ENCODE measurements around the gene PCSK5.
"Not testable (repeated sequence)": the region's sequence is repeated elsewhere in the genome, so short reads cannot be mapped to it uniquely, and the experiment has no call there.

DNA sequence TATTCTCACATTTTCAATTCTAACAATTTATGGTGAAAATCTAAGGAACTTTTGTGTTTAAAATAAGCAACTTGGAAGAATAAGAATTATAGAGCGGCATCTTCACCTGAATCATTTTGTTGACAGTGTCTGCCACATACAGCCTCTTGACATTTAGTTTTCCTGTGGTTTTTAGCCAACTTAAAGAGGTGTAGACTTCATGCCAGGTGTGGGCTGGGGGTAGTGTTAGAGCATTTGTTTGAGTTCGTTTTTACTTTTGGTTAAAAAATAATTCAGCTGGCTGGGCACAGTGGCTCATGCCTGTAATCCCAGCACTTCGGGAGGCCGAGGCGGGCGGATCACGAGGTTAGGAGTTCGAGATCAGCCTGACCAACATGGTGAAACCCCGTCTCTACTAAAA is 72.8 kb downstream of the PCSK5 start:
- TF ChIP-seq, protein P1, sequence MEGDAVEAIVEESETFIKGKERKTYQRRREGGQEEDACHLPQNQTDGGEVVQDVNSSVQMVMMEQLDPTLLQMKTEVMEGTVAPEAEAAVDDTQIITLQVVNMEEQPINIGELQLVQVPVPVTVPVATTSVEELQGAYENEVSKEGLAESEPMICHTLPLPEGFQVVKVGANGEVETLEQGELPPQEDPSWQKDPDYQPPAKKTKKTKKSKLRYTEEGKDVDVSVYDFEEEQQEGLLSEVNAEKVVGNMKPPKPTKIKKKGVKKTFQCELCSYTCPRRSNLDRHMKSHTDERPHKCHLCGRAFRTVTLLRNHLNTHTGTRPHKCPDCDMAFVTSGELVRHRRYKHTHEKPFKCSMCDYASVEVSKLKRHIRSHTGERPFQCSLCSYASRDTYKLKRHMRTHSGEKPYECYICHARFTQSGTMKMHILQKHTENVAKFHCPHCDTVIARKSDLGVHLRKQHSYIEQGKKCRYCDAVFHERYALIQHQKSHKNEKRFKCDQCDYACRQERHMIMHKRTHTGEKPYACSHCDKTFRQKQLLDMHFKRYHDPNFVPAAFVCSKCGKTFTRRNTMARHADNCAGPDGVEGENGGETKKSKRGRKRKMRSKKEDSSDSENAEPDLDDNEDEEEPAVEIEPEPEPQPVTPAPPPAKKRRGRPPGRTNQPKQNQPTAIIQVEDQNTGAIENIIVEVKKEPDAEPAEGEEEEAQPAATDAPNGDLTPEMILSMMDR (optimal IDR thresholded peaks at IDR 0.05 in 1 of 3, IDR thresholded peaks at IDR 0.05 in 1 of 3, conservative IDR thresholded peaks at IDR 0.05 in 1 of 3; ENCODE audit: extremely low read depth in 1 of 3, insufficient read depth in 2 of 3, low read length in 3 of 3): not testable (repeated sequence)
- not testable (repeated sequence) for TF ChIP-seq EZH2 (IDR thresholded peaks at IDR 0.05; ENCODE audit: low read length)
